Astrocyte of the spinal cord (primary cell): ENCODE results near the gene AKAP9.

Experiments
- DNase-seq: peaks from one replicate; pipeline ENCODE4 v3.0.0; 2011; ENCODE audit warnings: low read depth, low spot score
- H3K4me3 ChIP-seq: 2 replicates; pipeline ENCODE4 v1.5.1; 2011; ENCODE audit warnings: low read depth, mild to moderate bottlenecking, low read length, moderate library complexity
- in situ Hi-C: cut with HindIII; loops from 2 replicates; pipeline ENCODE4 v1.10.0; 2017; ENCODE audit warnings: low sequenced_read_pairs
- TF ChIP-seq, protein P1 (sequence below): IDR thresholded peaks from 2 replicates; pipeline ENCODE4 v1.5.1; 2012; ENCODE audit warnings: low read depth, mild to moderate bottlenecking, low read length, inconsistent platforms

AKAP9 gene

DNA sequence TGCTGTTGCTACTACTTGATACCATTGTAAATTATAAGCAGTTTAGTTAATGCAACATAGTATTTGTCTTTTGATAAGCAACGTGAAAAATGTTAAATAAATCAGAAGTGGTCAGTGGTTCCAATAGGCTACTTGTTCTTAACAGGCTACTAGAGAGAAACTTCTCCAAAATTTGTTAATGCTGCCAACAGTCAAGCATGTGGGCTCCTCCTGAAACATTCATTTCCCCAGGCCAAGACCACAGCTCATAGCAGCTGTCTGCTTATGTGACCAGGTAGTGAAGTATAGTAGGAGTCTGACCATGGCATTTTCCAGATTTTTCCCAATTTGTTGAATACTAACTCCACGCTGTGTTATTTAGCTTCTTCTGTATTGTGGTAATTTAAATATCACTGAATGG lies 112.7 kb downstream of the AKAP9 start:
- TF ChIP-seq, protein P1, sequence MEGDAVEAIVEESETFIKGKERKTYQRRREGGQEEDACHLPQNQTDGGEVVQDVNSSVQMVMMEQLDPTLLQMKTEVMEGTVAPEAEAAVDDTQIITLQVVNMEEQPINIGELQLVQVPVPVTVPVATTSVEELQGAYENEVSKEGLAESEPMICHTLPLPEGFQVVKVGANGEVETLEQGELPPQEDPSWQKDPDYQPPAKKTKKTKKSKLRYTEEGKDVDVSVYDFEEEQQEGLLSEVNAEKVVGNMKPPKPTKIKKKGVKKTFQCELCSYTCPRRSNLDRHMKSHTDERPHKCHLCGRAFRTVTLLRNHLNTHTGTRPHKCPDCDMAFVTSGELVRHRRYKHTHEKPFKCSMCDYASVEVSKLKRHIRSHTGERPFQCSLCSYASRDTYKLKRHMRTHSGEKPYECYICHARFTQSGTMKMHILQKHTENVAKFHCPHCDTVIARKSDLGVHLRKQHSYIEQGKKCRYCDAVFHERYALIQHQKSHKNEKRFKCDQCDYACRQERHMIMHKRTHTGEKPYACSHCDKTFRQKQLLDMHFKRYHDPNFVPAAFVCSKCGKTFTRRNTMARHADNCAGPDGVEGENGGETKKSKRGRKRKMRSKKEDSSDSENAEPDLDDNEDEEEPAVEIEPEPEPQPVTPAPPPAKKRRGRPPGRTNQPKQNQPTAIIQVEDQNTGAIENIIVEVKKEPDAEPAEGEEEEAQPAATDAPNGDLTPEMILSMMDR: no peak
- in situ Hi-C loops: no loop called here
- no peak overlapping the region for H3K4me3 ChIP-seq
- DNase-seq: no peak

DNA sequence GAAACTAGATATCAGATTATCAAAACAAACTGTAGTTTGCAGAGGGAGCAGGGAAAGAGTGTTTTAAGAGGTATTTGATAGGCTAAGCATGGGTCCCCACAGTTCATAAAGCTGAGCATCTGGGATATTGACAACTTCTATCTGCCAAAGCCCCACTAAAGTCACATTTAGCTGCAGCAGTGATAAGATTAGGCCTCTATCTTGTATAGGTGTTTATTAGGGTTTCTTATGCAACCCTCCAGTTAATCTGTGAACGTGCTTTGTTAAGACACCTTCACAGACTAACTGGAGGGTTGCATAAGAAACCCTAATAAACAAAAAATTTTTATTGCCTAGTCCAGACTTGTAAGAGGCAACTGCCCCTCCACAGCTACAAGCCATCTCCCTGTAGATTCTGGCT lies 115.6 kb downstream of the AKAP9 start:
- in situ Hi-C loops: no loop called here
- H3K4me3 ChIP-seq: no peak overlapping the region
- no peak for DNase-seq
- TF ChIP-seq, protein P1: no peak

DNA sequence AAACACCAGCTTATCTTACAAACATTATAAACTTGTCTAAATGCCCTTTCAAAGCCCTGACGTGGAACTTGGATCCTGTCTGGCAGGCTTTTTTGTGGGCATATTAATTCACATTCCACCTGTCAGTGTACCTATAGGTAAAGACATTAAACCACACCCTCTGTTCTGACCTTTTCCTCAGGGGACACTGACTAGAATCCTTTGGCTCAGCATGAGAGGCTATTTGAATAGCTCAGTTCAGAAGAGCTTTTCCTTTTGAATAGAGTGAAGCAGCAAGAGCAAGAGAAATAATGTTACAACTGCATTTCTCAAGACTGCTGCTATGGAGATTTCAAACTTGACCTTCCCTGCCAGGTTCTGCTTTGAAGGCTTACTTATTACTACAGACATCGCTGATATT lies 116.7 kb downstream of the AKAP9 start:
- peak; percentile 7 for DNase-seq
- TF ChIP-seq, protein P1: no peak
- H3K4me3 ChIP-seq: no peak overlapping the region
- in situ Hi-C loops: no loop called here

DNA sequence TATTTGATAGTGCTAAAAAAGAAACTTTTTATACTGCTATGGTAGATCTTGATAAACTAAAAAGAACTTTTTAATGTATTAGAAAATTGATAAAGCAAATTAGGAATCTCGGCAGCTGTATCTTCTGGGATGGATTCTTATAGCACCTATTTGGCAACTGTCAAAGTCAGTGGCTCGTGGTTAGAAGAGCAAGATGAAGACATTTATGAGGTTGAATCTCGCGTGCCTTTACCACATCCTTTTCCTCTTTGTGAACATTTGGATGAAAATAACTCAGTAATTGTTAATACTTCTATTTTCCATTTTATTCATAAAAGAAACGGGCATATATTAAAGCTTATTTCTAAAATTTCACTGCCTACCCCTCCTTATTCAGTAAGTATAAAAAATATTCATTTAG lies 117.4 kb downstream of the AKAP9 start:
- no peak overlapping the region for H3K4me3 ChIP-seq
- TF ChIP-seq, protein P1: no peak
- in situ Hi-C loops: no loop called here
- DNase-seq: no peak

DNA sequence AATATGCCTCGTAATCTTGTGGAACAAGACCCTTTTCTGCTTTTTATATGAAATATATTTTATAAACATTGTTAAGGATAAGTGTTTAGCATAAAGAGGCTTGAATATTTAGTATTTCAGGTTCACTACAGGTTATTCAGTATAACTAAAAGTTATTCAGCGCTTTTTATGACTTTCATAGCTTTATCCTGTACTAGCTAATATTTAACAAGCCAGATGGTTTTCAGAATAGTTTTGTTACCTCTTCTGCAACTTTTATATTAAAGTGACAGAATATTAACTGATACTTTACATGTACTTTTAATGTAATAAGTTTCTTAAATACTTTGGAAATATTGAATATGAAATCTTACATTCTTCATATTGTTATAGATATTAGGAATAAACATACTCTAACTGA lies 118.2 kb downstream of the AKAP9 start:
- DNase-seq: no peak
- no peak overlapping the region for H3K4me3 ChIP-seq
- in situ Hi-C loops: no loop called here
- TF ChIP-seq, protein P1: no peak

DNA sequence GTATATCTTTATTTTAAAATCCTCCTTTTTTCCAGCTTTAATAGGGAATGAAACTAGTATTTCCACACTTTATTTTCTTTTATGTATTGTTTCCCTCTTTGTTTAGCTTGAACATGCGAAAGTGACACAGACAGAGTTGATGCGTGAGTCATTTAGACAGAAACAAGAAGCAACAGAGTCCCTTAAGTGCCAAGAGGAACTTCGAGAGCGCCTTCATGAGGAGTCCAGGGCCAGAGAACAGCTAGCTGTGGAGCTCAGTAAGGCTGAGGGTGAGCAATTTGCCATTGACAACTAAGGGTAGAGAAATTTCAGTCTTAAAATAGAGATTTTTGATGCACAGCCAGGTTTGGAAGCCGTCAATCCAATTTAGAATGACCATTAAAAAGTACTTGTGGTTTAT lies 120.5 kb downstream of the AKAP9 start:
- no peak for DNase-seq
- in situ Hi-C loops: no loop called here
- TF ChIP-seq, protein P1: no peak
- no peak overlapping the region for H3K4me3 ChIP-seq

DNA sequence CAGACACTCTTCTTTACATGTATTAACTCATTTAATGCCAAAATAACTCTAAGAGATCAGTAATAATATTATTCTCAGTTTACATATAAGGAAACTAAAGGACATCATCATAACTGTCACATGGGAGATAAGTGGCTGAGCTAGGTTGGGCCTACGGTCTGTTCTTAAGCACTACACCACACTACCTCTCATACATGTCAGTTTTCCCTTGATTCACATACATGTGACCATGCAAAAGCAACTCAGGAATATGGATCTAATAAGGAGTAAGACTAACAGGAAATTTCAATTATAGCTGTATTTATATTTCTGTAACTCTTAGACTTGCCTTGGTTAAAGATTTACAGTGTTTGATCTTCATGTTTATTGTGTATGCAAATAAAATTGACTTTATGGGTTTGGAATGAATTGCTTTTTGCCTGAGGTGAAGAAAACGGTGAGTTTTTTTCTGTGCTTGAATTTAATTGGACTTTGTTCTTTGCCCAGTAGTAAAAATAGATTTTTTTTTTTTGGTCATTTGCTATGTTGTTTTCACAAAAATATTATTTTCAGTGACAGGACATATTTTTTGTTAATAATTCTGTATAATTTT lies 123.9 kb downstream of the AKAP9 start:
- in situ Hi-C loops: no loop called here
- no peak overlapping the region for H3K4me3 ChIP-seq
- DNase-seq: no peak
- TF ChIP-seq, protein P1: no peak
